ENCODE data around the gene ELL2.

ELL2 gene

DNA sequence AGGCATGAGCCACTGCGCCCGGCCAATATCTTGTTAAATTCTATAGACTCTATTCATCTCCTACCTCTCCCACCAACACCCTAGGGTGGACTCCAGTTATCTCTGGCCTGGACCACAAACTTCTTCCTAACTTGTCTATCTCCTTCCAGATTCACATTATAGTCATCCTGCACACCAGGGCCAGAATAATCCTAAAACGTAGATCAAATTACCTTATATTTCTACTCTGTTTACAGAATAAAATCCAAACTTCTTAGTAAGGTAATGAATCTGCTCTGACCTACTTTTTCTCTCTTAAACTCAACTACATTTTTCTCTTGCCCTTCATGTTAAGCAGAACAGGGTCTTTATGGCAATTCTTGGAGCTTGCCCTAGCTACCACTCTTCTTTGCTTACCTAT, 6.9 kb downstream of the ELL2 start:
- DNase-seq: no peak

DNA sequence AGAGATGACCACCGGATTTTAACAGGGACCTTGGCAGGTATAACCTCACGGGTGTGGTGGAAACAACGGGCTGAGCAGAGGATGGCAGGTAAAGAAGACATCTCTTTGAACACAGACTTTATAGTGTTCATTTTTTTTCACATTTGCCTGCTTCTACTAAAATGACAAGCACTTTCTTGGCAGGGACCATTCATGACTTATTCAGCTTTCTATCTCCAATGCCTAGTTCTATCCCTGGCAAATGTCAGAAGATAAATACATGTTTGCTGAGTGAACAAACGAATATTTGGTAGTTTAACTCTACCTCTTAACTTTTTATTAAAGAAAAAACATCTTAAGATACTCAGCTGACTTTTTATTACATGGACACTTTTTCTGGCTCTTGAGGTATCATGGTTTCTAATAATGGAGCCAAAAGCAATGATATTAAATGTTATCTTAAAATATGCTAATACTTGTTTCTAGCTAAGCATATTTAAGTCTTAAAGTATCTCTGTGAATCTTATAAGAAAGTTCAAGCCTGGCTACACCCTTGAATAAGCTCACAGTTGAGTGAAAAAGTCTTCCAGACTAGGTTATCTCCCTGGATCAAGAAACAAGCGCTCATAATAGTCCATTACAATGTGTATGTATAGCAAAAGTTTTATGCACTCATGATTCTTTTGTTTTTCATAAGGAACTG, 8.5 kb downstream of the ELL2 start:
- no peak for DNase-seq

DNA sequence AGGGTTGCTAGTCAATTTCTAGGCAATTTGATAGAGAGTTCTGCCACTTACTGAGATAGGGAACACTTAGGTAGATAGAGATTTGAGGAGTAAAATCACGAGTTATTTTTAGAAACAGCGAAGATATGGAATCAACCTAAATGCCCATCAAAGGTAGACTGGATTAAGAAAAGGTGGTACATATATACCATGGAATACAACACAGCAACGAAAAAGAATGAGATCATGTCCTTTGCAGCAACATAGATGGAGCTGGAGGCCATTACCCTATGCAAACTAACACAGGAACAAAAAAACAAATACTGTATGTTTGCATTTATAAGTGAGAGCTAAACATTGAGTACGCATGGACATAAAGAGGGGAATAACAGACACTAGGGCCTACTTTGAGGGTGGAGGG, 9.7 kb downstream of the ELL2 start:
- no peak for DNase-seq

DNA sequence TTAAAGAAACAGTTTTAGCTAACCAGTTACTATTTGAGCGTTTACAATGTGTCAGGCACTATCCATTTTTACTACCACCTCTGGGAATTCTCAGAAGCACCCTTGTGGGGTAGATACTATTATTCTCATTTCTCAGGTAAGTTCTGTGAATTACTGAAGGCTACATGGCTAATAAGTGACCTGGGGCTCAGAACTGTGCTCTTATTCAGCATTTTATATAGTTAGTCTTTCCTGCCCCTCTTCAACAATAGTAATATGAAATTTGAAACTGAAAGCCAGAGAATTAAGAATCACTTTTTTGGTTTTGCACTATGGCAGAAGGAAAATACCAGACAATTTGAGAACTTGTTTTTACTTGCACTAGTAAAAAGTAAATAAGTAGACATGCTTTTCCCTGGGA, 11.8 kb downstream of the ELL2 start:
- DNase-seq: no peak

DNA sequence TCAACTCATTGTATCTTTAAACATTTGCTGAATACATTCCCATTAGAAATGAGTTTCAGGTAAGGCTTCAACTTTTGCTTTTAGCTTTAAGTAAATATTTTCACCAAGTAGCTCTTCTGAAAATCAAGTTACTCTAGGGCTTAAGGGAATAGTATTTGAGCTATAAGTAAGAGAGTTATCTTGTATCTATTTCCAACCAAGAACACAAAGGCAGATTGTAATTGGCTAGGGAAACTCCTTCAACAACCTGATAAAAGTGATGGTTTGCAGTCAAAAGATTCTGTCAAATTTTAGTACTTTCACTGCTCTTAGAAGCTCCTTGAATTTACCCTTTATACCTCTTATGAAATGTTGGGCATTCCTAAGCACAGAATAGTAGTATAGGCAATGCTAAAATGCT, 13.0 kb downstream of the ELL2 start:
- DNase-seq: no peak

DNA sequence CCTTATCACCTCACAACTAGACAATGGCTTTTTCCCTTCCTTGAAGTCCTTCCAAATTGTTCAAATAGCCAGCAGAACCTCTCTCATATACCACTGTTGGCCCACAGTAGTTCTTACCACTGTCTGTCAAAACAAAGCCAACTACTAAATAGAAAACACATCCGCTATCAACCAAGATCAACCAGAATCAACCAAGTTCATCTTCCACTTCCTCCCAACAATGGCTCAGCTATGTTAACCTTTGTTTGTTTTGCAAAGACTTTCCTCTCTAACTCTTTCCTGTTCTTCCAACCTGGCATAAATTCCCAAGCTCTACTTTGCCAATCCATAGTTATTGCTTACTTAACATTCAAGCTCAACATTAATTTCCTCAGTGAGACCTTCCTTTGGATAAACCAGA, 15.2 kb downstream of the ELL2 start:
- no peak for DNase-seq

DNA sequence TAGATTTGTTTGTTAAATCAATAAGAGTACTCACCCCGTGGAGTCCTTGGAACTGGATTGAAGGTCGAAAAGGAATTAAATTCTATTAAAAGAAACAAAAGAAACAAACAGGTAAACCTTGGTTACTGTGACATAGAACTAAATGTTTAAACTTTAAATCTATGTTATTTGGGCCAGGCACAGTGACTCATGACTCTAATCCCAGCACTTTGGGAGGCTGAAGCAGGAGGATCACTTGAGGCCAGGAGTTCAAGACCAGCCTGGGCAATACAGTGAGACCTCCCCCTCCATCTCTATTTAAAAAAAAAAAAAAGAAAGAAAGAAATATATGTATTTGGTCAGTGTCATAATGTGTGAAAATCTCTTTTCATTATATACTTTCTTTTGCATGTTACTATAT, 18.7 kb downstream of the ELL2 start:
- DNase-seq: no peak

DNA sequence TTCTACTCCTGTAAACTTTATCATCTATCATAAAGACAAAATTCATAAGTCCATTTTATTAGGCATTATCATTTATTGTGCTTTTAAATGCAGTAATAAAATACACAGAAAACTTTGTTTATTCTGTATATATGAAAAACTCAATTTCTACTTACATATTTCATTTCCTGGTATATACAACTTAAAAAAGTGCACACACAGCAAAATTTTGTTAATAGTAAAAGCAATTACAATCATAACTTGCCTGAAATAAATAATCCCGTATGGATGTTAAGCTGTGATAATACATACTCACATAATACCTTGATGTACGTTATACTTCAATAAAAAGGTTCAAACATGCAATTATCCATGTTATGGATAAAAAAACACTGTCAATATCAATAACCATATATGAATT, 19.2 kb downstream of the ELL2 start:
- no peak for DNase-seq

DNA sequence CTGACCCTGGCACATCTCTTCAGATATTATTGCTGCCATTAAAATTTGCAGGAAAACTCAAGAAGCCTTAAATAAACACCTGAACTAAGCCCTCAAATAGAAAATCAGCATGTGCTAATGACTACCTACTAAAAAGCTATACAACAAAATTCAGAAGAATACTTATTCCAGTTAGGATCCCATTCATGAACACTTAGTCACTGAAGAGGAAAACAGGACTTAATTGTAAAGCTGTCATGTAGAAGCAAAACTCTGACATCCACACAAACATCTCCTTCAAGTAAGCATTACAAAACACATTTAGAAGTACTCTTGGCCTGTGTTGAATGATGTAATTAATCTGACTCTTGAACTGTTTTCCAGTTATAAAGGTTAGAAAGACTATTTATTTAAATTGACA, 19.9 kb downstream of the ELL2 start:
- no peak for DNase-seq

DNA sequence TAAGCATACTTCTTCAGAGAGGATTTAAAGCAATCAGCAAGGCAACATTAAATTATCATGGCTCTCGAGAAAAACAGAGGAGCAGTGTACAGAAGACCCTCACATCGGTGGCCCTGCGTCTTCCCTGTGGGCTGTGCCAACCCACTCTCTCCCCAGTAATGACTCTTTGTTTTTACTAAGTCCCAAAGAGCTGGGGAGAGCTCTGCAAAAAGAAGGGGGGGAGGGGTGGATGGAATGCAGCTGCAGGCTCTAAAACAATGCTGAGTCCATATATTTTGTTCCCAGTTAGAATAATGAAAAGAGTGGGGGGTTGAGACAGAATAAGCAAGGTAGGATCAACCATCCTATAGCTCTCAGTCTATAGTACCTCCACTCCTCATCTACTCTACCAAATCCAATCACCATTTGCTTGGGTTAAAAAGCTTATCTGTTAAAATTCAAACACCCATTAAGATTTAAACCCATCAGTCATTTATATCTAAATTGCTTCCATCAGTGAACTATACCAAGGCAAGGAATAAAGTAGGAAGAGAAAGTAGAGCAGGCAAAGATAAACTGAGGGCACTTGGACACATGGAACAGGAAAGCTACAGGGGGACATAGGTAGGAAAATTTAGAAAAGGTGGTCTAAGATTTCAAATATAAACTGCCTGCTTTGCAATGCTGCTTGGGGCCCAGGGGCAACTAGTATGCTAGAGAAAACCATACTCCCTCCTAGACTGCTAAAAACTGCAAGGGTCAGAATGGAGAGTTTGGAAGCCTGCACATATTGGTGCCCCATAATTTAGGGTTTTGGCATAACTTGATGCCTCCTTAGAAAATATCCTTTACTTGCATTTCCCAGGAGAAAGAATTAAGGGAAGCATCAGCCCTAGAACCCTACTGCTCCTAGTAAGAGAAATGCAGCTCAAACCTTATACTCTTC, 20.6 kb downstream of the ELL2 start:
- no peak for DNase-seq

DNA sequence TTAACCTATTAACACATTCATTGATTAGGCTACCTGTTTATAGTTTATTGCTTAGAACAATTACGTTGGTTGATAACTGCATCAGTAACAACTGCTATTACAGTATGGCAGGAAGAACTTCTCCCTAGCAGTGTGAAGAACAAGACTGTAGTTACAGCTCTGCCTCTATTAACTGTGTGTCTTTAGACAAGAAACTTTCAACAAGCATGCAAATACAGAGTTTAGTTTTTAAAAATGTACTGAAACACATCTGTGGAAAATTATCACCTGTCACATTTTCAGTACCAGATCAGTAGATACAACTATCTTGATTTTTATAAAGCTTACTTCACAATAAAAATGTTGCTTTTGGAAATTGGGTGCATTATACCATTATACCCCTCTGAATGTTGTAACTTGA, 22.2 kb downstream of the ELL2 start:
- no peak for DNase-seq

DNA sequence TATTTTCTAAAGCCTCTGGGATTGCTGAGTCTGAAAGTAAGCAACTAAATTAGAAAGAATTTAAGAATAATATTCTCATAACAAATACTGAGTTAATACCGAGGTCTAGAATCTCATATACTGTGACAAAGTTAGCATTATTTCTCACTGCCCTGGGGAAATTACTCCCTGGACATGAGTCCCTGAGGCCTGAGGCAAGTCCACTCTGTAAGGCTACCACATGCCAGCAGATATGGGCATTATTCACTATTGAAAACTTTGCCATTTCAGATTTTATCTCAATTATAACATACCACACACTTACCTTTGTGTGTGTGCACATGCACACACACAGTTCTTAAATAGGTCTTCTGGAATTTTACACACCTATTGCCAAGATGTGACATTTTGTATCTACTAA, 22.9 kb downstream of the ELL2 start:
- DNase-seq: no peak

DNA sequence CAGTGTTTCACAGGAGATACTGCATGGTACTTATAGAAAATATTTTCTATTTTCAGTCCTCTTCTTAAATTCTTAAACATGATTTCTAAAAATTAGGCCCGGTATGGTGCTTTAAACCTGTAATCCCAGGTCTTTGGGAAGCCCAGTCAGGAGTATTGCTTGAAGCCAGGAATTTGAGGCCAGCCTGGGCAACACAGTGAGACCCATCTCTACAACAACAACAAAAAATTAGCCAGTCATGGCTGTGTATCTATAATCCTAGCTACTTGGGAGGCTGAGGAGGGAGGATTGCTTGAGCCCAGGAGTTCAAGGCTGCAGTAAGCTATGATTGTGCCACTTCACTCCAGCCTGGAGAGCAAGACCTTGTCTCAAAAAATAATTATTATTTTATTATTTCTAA, 23.3 kb downstream of the ELL2 start:
- no peak for DNase-seq

DNA sequence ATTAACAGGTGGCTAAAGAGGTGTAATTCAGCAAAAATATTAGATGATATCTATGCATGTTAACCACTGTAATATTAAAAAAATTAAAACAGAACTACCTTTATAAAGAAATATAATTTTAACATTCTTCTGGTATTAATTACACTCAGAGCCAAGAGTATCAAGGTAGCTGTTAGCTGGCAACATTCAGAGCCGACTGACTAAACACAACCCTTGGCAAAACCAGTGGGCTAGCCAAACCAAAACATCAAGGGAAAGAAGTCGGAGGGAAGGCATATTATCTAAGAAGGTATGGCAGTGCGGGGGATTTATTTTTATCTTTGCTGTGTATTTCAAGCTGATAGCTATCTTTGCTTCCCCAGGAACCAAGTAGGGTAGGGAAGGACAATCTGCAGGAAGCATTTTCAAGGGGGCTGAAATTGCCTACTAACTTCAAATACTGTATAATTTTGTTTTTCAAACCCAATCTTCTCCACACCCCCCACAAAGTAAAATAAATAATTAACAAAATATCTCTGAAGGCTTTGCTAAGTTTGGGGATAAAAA, 24.0 kb downstream of the ELL2 start:
- no peak for DNase-seq

DNA sequence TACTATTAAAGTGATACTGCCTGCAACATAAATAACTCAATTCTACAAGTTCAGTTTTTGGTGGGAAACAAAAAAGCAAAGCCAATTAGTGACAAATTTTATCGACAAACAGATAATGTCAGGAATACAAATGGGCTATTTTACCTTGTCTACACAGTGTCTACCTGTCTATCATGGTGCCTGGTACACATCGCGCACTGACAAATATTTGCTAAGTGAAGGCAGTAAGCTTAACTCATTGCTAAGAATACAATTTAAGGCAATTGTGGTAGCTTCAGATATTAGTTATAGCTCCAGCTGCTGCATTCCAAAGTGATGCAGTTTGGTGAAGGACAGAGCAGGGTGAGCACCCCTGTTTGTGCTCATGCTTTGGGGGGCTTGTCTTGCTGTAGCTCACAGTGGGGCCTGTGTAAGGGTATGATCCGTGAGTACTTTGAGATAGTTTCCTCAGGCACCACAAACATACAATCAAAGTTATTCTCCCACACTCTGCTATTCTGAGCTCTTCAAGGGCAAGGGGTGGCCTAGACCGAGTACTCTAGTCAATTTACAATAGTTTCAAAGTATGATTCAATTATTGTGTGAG, 24.7 kb downstream of the ELL2 start:
- no peak for DNase-seq

DNA sequence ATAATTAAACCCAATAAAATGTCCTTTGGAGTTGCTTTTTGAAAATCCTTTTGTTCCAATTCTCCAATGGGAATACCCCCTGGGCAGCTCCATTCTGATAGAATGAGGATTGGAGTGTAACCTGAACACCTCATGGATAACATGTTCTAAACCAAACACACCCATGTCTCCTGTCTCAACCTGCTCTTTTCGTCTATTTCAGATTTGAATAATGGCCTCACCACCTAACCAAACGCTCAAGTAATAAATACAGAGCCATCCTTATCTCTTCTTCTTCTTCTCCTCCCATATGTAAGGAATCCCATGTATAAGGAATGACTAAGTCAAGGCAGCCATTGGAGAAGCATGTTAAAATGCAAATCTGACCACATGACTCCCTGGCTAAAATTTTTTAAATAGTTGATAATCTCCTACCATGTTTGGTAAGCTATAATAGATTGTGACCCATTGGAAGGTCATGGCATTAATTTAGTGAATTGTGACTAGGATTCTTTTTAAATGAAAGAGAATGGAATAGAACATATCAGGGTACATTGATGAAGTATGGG, 26.0 kb downstream of the ELL2 start:
- no peak for DNase-seq

DNA sequence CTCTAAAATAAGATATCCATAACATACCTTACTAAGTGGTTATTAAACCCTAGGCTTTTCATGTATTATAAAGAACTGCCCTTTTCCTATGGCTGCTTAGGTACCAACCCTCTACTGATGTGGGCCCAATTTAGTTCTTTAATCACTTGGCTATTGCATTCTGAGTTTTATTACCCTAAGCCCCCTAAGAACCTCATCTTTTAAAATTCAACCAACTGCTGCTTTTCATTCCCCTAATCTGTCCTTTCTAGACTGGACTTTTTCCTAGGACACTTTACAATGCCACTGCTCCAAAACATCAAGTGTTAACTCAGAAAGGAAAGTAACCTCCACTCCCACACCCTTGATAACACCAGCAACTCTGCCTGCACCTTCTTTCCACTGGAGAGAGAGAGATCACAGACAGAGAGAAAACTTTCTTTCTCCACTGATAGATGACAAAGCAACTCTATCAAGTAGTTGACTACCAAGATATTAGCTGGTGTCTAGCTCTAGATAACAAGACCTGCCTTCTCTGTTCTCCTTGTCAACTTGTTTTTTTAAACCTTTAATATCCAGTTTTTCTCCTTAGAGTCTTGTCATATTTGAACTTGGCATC, 27.3 kb downstream of the ELL2 start:
- DNase-seq: no peak

DNA sequence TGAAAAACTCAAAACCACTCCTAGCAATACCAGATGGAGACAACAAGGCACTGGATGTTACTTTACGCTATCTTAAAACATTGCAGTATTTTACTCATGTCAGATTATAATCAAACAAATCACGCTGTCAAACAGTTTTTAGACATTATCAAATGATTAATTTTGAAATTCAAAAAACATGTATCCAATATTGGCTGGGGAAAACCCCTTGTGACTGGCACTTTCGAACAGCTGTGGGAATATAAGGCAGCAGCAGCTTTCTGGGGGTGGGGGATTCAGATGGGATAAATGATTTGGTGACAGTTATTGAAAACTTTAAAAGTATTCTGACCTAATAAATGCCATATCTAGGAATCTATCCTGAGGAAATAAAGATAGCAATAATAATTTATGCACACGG, 28.7 kb downstream of the ELL2 start:
- DNase-seq: no peak

DNA sequence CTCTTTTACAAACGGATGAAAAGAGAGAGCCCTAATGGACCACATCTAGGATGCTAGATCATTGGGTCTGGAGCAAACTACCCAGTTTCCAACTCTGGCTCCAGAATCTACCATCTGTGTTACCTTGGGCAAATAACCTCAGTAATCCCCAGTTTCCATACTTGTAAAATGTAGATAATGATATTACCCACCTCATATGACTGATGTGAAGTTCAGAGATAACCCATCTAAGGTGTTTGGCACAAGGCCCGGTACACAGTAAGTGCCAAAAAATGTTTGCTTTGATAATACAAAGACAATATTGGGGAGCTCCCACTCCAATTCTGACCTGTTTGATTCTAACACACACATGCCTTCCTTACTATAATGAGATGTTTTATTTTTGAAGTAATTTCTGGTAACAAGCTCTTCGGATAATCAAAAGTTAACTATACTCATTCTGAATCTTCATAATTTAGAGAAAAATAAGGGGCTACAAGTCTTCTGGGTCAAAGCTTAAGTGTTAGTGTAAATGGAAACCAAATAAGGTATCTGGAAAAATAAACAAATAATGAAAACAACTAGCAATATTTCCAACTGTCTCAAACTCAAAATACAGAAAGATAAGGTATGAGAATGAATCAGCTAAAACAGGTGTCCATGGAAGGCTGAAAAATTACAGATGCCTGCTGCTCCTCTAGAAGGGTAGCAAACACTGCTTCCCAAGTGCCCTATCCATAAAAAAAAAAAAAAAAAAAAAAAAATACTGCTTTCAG, 30.4 kb downstream of the ELL2 start:
- DNase-seq: no peak

DNA sequence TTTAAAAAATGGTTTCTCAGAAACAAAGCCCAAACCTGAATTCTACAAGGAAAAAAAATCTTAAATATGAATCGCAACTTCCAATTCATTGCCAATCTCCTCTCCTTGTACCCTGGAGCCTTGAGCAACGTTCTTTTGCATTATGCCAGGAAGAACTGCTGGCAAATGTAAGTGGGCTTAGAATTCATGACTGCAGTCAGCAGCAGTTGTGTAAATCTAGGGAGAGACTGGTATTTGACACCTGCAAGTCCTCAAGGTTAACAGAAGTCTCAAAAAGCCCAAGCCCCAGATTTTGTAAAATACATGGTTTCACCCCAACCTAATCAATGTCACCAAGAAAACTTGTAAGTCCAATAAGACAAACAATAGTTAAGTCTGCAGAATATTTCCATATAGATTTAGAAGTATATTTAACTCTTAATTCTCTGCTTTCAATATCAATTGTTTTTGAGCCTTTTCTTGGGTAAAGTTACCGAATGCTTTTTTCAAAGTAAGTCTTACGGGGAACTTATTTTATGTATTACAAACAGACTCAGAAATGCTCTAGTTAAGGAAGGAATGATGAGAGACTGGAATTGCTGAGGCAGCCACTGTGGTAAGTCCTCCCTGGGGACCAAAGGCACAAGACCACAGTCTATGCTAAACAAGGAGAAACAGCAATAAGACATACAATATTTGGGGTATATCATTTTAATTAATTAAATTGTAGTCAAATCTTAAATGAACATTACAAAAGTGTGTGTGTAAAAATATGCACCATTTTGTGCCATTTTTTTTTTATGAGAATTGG, 31.3 kb downstream of the ELL2 start:
- DNase-seq: no peak

DNA sequence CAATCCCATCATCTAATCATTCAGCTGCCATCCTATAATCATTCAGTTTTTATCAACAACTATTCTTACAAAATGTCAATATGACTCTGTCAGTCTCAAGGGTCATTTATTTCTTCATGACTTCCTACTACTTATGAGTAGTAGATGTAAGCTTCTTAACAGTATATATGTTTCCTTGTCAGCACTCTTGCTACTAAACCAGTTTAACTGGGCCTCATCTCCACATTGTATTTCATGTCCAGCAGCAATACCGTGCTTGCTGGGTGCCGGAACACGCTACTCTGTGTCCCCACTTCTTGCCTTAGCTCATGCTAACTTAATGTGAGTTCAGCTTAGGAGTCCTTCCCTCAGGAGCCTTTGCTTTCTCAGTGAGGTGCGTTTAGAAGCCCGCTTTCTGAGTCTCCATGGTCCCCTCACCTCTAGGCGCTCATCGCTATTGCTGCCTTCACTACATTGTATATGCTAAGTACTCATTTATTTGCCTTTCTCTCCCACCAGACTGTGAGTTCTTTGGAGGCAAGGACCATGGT, 32.9 kb downstream of the ELL2 start:
- DNase-seq: no peak
